Activated CD8-positive, alpha-beta T cell treated with anti-CD3 and anti-CD28 coated beads, Interleukin-2, amount 10 ng/mL, durations not matched to agents 7 days and 5 days (primary cell): Measurements from ENCODE around the gene FOXK1. TPM values are rescaled to one million over a fixed set of nuclear protein-coding genes. Genes with fewer than 3 reads are reported as not detected.
"Not testable (repeated sequence)": the region's sequence is repeated elsewhere in the genome, so short reads cannot be mapped to it uniquely, and the experiment has no call there.

Experiments
- ATAC-seq: fragments of 150-1000 bp; cut with Tn5 transposase; one replicate; pipeline ENCODE4 v1.10.0; 2021; ENCODE audit warnings: moderate library complexity
- CTCF ChIA-PET: fragments of 350-600 bp; sonication (Branson Sonifier 250); formaldehyde crosslinking; loops from one replicate; lab custom pipeline; 2021; ENCODE audit warnings: antibody characterized with exemption; lab: Charles Lee
- POLR2A ChIA-PET: fragments of 350-600 bp; sonication (Branson Sonifier 250); formaldehyde crosslinking; loops from one replicate; lab custom pipeline; 2021; ENCODE audit warnings: antibody characterized with exemption; lab: Charles Lee
- DNase-seq: peaks from one replicate; pipeline ENCODE4 v3.0.0-alpha.2; 2020
- H3K27ac Mint-ChIP-seq: one replicate; pipeline ENCODE4 v1.8.0; 2021; ENCODE audit warnings: mild to moderate bottlenecking, mixed read lengths
- H3K27me3 Mint-ChIP-seq: one replicate; pipeline ENCODE4 v1.8.0; 2021; ENCODE audit warnings: low read depth, mixed read lengths
- H3K36me3 Mint-ChIP-seq: one replicate; pipeline ENCODE4 v1.8.0; 2021; ENCODE audit warnings: low read depth, mixed read lengths
- H3K4me1 Mint-ChIP-seq: one replicate; pipeline ENCODE4 v1.8.0; 2021; ENCODE audit warnings: low read depth, mixed read lengths
- H3K4me3 Mint-ChIP-seq: one replicate; pipeline ENCODE4 v1.8.0; 2021; ENCODE audit warnings: mild to moderate bottlenecking, mixed read lengths
- H3K9me3 Mint-ChIP-seq: one replicate; pipeline ENCODE4 v1.8.0; 2022; ENCODE audit warnings: mixed read lengths; ENCODE audit not compliant: insufficient read depth
- total RNA-seq, 2 experiments: library from RNA; stranded (reverse); gene quantifications; one replicate each; pipeline ENCODE4 v1.2.3, GENCODE V29; 2021

Gene FOXK1
- total RNA-seq, 2 experiments from 2014 or later, result 26.8 to 28.5 TPM

DNA sequence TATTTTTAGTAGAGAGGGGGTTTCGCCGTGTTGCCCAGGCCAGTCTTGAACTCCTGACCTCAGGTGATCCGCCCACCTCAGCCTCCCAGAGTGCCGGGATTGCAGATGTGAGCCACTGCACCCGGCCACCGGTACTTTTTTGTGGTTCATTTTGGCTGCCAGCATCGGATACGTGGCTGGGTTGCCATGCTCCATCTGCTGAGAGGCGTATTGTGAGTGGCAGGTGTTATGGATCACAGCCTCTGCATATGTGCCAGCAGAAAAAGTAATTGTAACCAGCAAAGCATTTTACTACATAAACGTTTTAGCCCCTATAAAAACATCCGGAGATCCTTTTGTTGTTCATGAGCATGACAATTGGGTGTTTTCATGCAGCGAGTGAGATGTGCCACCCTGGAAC is 7.1 kb downstream of the FOXK1 start:
- peaks cover 25% of the 10 kb centered on the region for H3K36me3 Mint-ChIP-seq
- H3K27ac Mint-ChIP-seq, result no peak overlapping the region
- no peaks in the 10 kb centered on the region for H3K9me3 Mint-ChIP-seq
- no peak for DNase-seq
- POLR2A ChIA-PET, result no interaction called here
- no peak overlapping the region for H3K4me3 Mint-ChIP-seq
- no peaks in the 10 kb centered on the region for H3K27me3 Mint-ChIP-seq
- peaks cover 39% of the 10 kb centered on the region for H3K4me1 Mint-ChIP-seq
- CTCF ChIA-PET, result no interaction called here
- no peak for ATAC-seq

GRCh38 chr7:4689668-4690067 is 7.6 kb downstream of the FOXK1 start:
- no peaks in the 10 kb centered on the region for H3K9me3 Mint-ChIP-seq
- ChIA-PET POLR2A (interaction anchor here (1.0 to 1.2 kb wide), 2 partner anchors 35 to 86 kb away, joined by 3 to 4 read pairs; partner anchors contain the start of gene AP5Z1), CTCF (no interaction called here)
- H3K27ac Mint-ChIP-seq, result no peak overlapping the region
- H3K4me3 Mint-ChIP-seq, result no peak overlapping the region
- H3K27me3 Mint-ChIP-seq, result no peaks in the 10 kb centered on the region
- peaks cover 20% of the 10 kb centered on the region for H3K36me3 Mint-ChIP-seq
- H3K4me1 Mint-ChIP-seq, result peaks cover 34% of the 10 kb centered on the region
- ATAC-seq (no peak), DNase-seq (no peak)

- Mint-ChIP-seq H3K36me3 (peaks cover 14% of the 10 kb centered on the region), H3K27ac (no peak overlapping the region), H3K4me1 (peaks cover 32% of the 10 kb centered on the region), H3K9me3 (no peaks in the 10 kb centered on the region), H3K27me3 (no peaks in the 10 kb centered on the region), H3K4me3 (no peak overlapping the region)
- DNase-seq (no peak), ATAC-seq (no peak)
- ChIA-PET POLR2A (interaction anchor here (0.8 to 1.2 kb wide), 2 partner anchors 33 to 84 kb away, joined by 3 read pairs; partner anchors contain the start of gene AP5Z1), CTCF (interaction anchor here (1.1 kb wide), 1 partner anchor 107 kb away, joined by 5 read pairs; no protein-coding TSS in a partner anchor)
Observed at GRCh38 chr7:4690953-4691856, 9.1 kb downstream of the FOXK1 start.

- peaks cover 26% of the 10 kb centered on the region for H3K4me1 Mint-ChIP-seq
- no peaks in the 10 kb centered on the region for H3K27me3 Mint-ChIP-seq
- H3K27ac Mint-ChIP-seq, result no peak overlapping the region
- H3K36me3 Mint-ChIP-seq, result peaks cover 10% of the 10 kb centered on the region
- CTCF ChIA-PET, result interaction anchor here (0.7 kb wide), 1 partner anchor 54 kb away, joined by 3 read pairs; no protein-coding TSS in a partner anchor
- POLR2A ChIA-PET, result interaction anchor here (0.8 kb wide), 1 partner anchor 33 kb away, joined by 3 read pairs; no protein-coding TSS in a partner anchor
- no peak overlapping the region for H3K4me3 Mint-ChIP-seq
- no peaks in the 10 kb centered on the region for H3K9me3 Mint-ChIP-seq
- ATAC-seq (no peak), DNase-seq (no peak)
Observed at GRCh38 chr7:4692055-4692454, 10.0 kb downstream of the FOXK1 start.

DNA sequence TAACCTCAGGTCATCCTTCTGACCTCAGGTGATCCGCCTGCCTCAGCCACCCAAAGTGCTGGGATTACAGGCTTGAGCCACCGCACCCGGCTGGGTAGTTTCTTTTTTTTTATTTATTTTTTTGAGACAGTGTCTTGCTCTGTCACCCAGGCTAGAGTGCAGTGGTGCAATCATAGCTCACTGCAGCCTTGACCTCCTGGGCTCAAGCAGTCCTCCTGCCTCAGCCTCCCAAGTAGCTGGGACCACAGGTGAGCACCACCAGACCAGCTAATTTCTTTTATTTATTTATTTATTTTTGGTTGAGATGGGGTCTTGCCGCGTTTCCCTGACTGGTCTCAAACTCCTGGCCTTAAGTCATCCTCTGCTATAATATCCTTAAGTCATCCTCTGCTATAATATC is 10.5 kb downstream of the FOXK1 start:
- CTCF ChIA-PET, result interaction anchor here (0.7 kb wide), 1 partner anchor 54 kb away, joined by 3 read pairs; no protein-coding TSS in a partner anchor
- POLR2A ChIA-PET, DNase-seq, H3K27me3 Mint-ChIP-seq, H3K4me3 Mint-ChIP-seq, ATAC-seq, H3K9me3 Mint-ChIP-seq, H3K27ac Mint-ChIP-seq: not testable (repeated sequence)
- Mint-ChIP-seq H3K36me3 (peaks cover 10% of the 10 kb centered on the region), H3K4me1 (peaks cover 26% of the 10 kb centered on the region)

DNA sequence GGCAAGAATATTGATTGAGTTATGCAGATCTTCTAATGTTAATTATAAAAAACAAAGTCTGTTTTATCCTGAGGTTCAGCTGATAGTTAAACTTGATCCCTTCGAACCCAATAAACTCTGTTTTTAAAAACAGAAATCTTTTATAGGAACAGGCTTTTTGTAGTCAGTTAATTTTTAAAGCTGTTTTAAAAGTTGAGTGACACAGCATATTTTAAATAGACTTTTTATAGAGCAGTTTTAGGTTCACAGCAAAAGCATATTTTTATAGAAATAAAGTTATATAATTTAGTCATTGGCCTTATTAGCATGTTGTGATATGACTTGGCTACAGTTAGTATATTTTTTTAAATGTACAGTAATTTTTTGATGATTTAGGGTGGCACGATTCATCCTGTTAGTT is 11.1 kb downstream of the FOXK1 start:
- no peak for ATAC-seq
- H3K27ac Mint-ChIP-seq, result no peak overlapping the region
- H3K9me3 Mint-ChIP-seq, result no peaks in the 10 kb centered on the region
- POLR2A ChIA-PET, result no interaction called here
- peaks cover 22% of the 10 kb centered on the region for H3K4me1 Mint-ChIP-seq
- H3K27me3 Mint-ChIP-seq, result no peaks in the 10 kb centered on the region
- no peak for DNase-seq
- H3K36me3 Mint-ChIP-seq, result peaks cover 8% of the 10 kb centered on the region
- CTCF ChIA-PET, result no interaction called here
- no peak overlapping the region for H3K4me3 Mint-ChIP-seq

DNA sequence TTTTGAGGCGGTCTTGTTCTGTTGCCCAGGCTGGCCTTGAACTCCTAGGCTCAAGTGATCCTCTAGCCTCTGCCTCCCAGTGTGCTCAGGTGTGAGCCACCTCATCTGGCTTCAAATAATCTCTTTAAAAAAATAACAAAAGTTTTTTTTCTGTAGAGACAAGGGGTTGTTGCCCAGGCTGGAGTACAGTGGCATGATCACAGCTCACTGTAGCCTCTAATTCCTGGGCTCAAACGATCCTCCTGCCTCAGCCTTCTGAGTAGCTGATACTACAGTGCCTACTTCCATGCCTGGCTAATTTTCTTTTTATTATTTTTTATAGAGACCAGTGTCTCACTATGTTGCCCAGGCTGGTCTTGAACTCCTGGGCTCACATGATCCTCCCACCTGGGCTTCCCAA is 11.7 kb downstream of the FOXK1 start:
- ChIA-PET POLR2A (no interaction called here), CTCF (no interaction called here)
- Mint-ChIP-seq H3K4me1 (peaks cover 19% of the 10 kb centered on the region), H3K9me3 (no peaks in the 10 kb centered on the region), H3K27ac (no peak overlapping the region), H3K36me3 (peaks cover 8% of the 10 kb centered on the region), H3K27me3 (no peaks in the 10 kb centered on the region), H3K4me3 (no peak overlapping the region)
- DNase-seq (no peak), ATAC-seq (no peak)

DNA sequence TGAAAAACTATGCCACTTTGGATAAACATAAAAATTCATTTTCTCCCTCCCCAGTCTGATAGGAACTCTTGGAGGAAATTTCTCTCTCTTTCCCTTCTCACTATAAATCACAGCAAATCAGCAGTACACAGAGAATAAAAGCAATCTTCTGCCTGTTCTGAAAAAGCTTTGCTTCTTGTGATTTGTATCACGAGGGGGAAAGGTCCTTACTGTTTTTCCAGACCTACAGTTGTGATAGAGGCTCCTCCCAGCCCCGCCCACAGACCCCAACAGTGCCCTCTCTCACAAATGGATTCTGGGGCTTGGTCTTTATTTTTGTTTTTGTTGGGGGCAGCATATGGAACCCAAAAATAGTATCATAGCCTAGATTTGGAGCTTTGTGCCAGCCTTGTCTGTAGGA is 12.2 kb downstream of the FOXK1 start:
- H3K27me3 Mint-ChIP-seq, result no peaks in the 10 kb centered on the region
- no peak overlapping the region for H3K4me3 Mint-ChIP-seq
- ATAC-seq (no peak), DNase-seq (no peak)
- peaks cover 18% of the 10 kb centered on the region for H3K4me1 Mint-ChIP-seq
- no peak overlapping the region for H3K27ac Mint-ChIP-seq
- peaks cover 5% of the 10 kb centered on the region for H3K36me3 Mint-ChIP-seq
- CTCF ChIA-PET, result no interaction called here
- POLR2A ChIA-PET, result no interaction called here
- no peaks in the 10 kb centered on the region for H3K9me3 Mint-ChIP-seq

- Mint-ChIP-seq H3K27ac (no peak overlapping the region), H3K4me1 (peaks cover 6% of the 10 kb centered on the region), H3K4me3 (no peak overlapping the region), H3K27me3 (no peaks in the 10 kb centered on the region), H3K9me3 (no peaks in the 10 kb centered on the region), H3K36me3 (no peaks in the 10 kb centered on the region)
- CTCF ChIA-PET, result no interaction called here
- POLR2A ChIA-PET, result no interaction called here
- ATAC-seq (no peak), DNase-seq (no peak)
Observed at GRCh38 chr7:4698707-4699275, 16.7 kb downstream of the FOXK1 start.

DNA sequence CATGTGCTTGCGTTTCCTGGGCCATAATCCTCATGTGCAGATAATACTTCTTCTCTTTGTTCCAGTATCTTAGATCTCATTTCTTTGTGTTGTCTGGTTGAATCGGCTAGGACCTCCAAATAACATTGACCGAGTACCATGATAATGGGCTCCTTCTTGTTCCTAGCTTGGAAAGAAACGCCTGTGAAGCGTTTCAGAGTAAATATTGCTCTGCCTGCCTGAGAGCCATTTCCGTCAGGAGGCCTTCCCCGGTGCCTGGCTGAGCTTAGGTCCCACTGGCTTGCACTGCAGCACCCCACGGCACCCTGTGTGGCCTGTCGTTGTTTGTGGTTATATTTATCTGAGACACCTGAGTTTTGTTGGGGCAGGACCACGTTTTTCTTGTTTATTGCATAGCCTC is 17.7 kb downstream of the FOXK1 start:
- Mint-ChIP-seq H3K9me3 (no peaks in the 10 kb centered on the region), H3K27ac (no peak overlapping the region), H3K4me1 (peaks cover 6% of the 10 kb centered on the region), H3K27me3 (no peaks in the 10 kb centered on the region), H3K4me3 (no peak overlapping the region), H3K36me3 (no peaks in the 10 kb centered on the region)
- ATAC-seq (no peak), DNase-seq (no peak)
- ChIA-PET CTCF (no interaction called here), POLR2A (interaction anchor here (0.8 kb wide), 1 partner anchor 171 kb away, joined by 4 read pairs; no protein-coding TSS in a partner anchor)

GRCh38 chr7:4700577-4701235 is 18.6 kb downstream of the FOXK1 start:
- ChIA-PET CTCF (interaction anchor here (0.6 kb wide), 1 partner anchor 1393 kb away, joined by 3 read pairs; no protein-coding TSS in a partner anchor), POLR2A (interaction anchor here (0.7 to 0.8 kb wide), 2 partner anchors 130 to 171 kb away, joined by 3 to 4 read pairs; no protein-coding TSS in a partner anchor)
- Mint-ChIP-seq H3K27me3 (no peaks in the 10 kb centered on the region), H3K4me1 (no peaks in the 10 kb centered on the region), H3K9me3 (no peaks in the 10 kb centered on the region), H3K36me3 (no peaks in the 10 kb centered on the region), H3K27ac (no peak overlapping the region), H3K4me3 (no peak overlapping the region)
- no peak for ATAC-seq
- DNase-seq, result no peak
